GM18858 (cell line): ENCODE measurements around the gene PURA.

Source experiments
- ATAC-seq: cut with Tn5 transposase; IDR thresholded peaks from one replicate; pipeline ENCODE4 v1.9.1; 2021; ENCODE audit not compliant: unreplicated experiment

PURA gene

DNA sequence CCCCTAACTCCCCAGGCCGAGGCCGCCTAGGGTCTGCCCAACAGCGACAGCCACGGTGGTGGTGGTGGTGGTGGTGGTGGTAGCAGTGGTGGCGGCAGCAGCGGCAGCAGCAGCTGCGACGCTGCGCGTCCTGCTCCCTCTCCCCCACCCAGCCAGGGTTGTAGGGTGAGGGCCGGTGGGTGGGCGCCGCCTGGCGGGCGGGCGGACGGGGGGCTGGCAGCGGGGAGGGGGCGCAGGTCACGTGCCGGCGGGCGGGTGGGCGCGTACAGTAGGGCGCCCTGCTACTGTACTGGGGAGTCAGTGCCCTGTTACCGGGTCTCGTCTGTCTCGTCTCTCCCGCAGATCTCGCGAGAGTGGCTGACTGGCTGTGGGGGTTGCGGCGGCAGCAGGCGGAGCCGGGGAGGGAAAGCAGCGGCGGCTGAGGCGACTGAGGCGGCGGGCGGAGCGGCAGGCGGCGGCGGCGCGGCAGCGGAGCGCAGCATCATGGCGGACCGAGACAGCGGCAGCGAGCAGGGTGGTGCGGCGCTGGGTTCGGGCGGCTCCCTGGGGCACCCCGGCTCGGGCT, at the start of gene PURA:
PURA (plus strand) TSS at position 411 of the 565 bp plus-strand sequence; CDS start at position 484, 73 bp downstream.
- peak; percentile 61 for ATAC-seq

GRCh38 chr5:140072812-140073211, 41.1 kb upstream of the PURA start:
- ATAC-seq = no peak

- ATAC-seq = no peak
These were observed 40.6 kb upstream of the PURA start for GRCh38 chr5:140073296-140073695.

GRCh38 chr5:140075371-140075770, 38.5 kb upstream of the PURA start:
- no peak for ATAC-seq

DNA sequence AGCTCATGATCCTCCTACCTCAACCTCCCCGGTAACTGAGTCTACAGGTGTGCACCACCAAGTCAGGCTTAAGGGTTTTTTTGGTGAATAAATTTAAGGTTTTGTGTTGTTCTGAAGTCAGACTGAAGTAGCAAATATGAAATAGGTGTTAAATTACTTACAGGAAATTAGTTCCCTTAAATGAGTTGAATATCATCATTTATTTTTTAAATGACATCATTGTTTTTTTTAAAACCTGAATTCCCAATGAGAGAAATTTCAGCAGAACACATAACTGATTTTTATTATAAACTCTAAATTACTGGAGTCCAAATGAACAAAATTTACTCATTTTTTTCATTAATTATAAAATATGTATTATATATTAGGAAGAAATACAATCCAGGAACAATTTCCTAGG, 37.8 kb upstream of the PURA start:
- ATAC-seq = no peak

- no peak for ATAC-seq
These were observed 37.1 kb upstream of the PURA start for GRCh38 chr5:140076788-140077187.

GRCh38 chr5:140083120-140083519, 30.8 kb upstream of the PURA start:
- ATAC-seq = no peak

DNA sequence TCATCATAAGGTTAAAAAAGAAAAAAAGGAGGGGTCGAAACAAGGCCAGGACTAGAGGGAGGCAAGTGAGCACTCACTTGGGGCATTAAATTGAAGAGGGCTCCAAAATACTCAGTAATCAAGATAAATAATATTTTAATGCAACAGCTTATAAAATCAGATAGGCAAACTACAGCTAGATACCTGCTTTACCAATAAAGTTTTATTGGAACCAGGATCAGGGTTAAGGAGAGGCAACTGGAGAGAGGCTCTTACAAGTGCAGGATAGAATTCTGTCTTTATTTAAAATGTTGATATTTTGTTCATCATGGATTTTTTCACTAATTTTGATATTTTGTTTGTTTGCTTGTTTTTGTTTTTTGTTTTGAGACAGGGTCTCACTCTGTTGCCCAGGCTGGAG, 30.3 kb upstream of the PURA start:
- no peak for ATAC-seq

GRCh38 chr5:140084541-140084940, 29.4 kb upstream of the PURA start:
- no peak for ATAC-seq

DNA sequence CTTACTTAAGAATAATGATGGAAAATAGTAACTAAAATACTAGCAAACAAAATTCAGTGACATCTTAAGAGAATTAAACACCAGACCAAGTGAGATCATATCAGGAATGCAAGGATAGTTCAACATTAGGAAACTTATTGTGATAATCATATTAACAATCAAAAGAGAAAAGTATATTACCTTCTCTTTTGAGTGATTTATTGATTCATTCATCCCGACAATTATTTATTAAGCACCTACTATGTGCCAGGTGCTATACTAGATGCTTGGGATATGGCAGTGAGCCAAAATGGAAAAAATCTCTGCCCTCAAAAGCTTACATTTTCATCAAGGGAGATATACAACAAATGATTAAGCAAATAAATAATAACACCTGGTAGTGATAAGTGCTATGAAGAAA, 23.7 kb upstream of the PURA start:
- no peak for ATAC-seq

GRCh38 chr5:140093179-140093578, 20.7 kb upstream of the PURA start:
- no peak for ATAC-seq

GRCh38 chr5:140093866-140094265, 20.0 kb upstream of the PURA start:
- ATAC-seq = no peak

DNA sequence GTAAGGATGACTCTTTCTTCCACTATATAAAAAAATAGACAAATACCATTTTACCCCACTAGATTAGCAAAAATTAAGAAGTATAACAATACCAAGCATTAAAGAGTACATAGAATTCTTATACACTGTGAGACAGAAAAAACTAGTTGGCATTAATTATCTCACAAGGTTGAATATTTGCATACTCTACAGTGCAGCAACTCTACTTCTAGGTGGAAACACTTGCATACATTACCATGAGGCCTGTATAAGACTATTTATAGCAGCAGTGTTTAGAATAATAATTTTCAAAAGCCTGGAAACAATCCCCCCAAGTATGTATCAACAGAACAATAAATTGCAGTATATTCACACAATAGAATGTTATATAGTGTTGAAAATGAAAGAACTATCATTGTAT, 19.0 kb upstream of the PURA start:
- no peak for ATAC-seq

DNA sequence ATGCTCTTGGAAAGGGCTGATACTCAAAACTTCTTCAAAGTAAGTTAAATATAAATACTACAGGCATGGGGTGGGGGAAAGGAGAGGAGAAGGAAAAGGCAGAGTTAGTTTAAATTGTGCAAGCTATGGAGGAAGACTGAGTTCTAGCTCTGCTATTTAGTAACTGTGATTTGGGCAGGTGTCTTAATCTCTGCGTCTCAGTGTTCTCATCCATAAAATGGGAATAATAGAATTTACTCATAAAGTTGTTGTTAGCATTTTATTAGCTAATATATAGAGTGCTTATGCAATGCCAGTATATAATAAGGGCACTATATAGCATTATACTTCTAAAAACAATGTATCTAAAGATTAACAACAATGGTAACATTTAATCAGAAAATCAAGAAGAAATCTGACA, 12.7 kb upstream of the PURA start:
- no peak for ATAC-seq

DNA sequence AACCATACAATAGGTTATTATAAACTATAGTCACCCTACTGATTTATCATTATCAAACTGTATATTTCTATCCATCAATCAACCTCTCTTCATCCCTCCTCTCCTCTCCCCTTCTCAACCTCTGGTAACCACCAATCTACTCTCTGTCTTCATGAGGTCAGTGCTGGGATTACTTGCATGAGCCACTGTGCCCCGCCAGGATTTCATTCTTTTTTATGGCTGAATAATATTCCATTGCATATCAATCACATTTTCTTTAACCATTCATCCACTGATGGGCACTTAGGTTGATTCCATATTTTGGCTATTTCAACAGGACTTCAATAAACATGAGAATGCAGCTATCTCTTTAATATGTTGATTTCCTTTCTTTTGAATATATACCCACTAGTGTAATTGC, 10.8 kb upstream of the PURA start:
- ATAC-seq = no peak

DNA sequence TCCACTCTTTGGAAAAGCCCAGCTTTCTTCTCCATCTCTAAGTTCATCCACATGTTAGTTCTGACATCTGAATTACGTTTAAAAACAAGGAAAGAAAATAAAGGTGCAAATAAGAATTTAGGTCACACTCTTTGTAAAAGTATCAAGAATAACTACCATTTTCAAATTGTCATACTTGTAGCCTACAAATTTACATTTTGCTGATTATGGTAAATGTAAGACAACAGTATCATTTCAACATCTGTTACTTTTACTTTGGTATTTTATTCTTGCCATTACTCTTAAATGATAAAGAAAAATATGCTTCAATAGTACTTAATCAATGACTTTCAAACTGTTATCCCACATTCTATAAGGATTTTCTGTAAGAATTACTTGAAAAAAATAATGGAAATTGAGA, 9.8 kb upstream of the PURA start:
- no peak for ATAC-seq

GRCh38 chr5:140106101-140106500, 7.8 kb upstream of the PURA start:
- ATAC-seq = no peak

GRCh38 chr5:140106805-140107311, 7.1 kb upstream of the PURA start:
- no peak for ATAC-seq

GRCh38 chr5:140107312-140108092, 6.4 kb upstream of the PURA start:
- ATAC-seq = peak; percentile 64

GRCh38 chr5:140108093-140109017, 5.6 kb upstream of the PURA start:
- ATAC-seq = no peak

DNA sequence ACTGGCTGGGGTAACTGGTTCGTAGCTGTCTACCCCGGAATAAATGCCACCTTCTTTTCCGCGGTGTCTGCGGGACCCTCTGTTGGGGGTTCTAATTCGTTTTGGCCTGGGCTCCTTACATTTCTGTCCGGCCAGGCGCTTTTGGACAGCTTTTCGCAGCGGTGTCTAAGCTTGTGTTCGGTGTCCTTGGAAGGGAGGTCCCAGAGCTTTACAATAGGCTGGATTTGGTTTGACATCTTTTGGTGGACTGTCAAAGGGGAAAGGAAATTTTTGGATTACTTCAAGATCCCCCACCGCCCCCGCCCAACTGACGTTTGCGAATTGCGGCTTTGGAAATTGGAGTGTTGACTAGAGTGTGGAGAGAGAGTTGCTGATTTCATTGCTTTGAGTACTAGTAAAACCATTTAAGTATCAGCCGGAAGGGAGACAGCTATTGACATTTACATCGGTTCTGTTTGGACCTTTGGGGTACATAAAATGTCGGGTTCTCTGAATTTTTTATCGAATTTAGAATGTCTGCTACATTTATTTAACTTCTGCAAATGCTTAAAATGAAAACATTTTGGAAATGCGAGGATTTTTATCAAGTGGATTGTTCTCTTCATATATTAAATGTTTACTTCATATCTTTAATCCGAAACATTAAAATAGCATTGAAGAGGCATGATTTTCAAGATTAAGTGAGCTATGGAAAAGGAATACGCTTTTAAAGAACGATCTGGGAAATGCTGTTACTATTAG, 4.7 kb upstream of the PURA start:
- no peak for ATAC-seq
